Stimulated activated naive B cell treated with anti-CD40 and anti-IgM and Interleukin-4, amounts not matched to agents 10 μg/mL and 1 μg/mL and 100 μg/mL, for 72 hours (primary cell): ENCODE results near the gene SORCS2.

Experiments
- ATAC-seq, 2 donors: fragments of 150-1000 bp; cut with Tn5 transposase; replicated peaks; 2 replicates each; pipeline ENCODE4 v1.10.0; 2021; ENCODE audit warnings: moderate library complexity in 1 of 2
- DNase-seq: peaks from one replicate; pipeline ENCODE4 v3.0.0; 2021
- H3K27ac Mint-ChIP-seq: one replicate; pipeline ENCODE4 v1.8.0; 2022; ENCODE audit warnings: mild to moderate bottlenecking, mixed read lengths
- H3K27me3 Mint-ChIP-seq, 2 donors: one replicate each; pipeline ENCODE4 v1.8.0; 2022; ENCODE audit warnings: mixed read lengths in 2 of 2
- H3K36me3 Mint-ChIP-seq, 2 donors: one replicate each; pipeline ENCODE4 v1.8.0; 2022; ENCODE audit warnings: mixed read lengths in 2 of 2, mild to moderate bottlenecking in 1 of 2
- H3K4me1 Mint-ChIP-seq, 2 donors: one replicate each; pipeline ENCODE4 v1.8.0; 2022; ENCODE audit warnings: mixed read lengths in 2 of 2, mild to moderate bottlenecking in 1 of 2
- H3K4me3 Mint-ChIP-seq, 2 donors: one replicate each; pipeline ENCODE4 v1.8.0; 2022; ENCODE audit warnings: mild to moderate bottlenecking in 2 of 2, mixed read lengths in 2 of 2, moderate library complexity in 1 of 2
- H3K9me3 Mint-ChIP-seq, 2 donors: one replicate each; pipeline ENCODE4 v1.8.0; 2022; ENCODE audit warnings: mixed read lengths in 2 of 2, mild to moderate bottlenecking in 1 of 2

The SORCS2 gene

DNA sequence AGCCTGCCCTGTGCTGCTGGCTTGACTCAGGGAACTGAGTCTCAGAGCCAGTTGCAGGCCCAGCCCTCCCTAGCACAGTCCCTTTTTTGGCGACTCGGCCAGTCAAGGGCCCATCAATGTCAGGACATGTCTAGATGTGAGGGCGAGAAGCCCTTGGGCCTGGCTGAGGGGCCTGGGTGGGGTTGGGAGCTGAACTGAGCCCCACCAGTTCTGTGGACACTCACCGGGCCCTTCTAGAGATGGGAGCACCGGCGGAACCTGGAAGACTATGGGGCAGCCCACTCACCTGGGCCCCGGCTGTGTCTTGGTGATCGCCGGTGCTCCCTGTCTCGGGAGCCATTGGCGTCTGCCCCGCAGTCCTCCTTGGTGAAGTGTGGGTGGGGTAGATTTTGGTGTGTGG, 501.4 kb downstream of the SORCS2 start:
- DNase-seq, result no peak
- ATAC-seq, result no peak
- Mint-ChIP-seq H3K27me3 (peaks cover 3 to 9% of the 10 kb centered on the region in 2 donors), H3K9me3 (peaks cover 0 to 2% of the 10 kb centered on the region in 2 donors), H3K27ac (no peak overlapping the region), H3K4me3 (no peak overlapping the region), H3K36me3 (no peaks in the 10 kb centered on the region), H3K4me1 (no peaks in the 10 kb centered on the region)

DNA sequence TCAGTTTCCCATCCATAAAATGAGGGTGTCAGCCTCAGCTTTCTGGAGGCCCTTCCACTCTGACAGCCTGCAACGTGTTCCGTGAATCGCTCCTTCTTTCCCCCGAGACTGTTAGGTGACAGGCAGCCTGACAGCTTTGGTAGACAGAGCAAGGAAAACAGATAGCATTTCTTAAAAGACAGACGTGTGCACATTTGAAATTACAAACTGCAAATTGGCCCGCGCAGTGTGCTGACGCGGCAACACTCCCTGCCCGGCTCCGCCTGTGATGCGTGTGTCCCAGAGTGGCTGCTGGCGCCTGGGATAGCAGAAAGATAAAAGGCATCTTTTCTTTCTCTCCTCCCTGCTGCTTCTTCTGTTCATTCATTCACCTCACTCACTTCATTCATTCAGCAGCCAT, 502.0 kb downstream of the SORCS2 start:
- no peak for ATAC-seq
- Mint-ChIP-seq H3K4me1 (no peaks in the 10 kb centered on the region), H3K4me3 (no peak overlapping the region), H3K36me3 (no peaks in the 10 kb centered on the region), H3K27ac (no peak overlapping the region), H3K27me3 (peaks cover 6 to 12% of the 10 kb centered on the region in 2 donors), H3K9me3 (peaks cover 0 to 2% of the 10 kb centered on the region in 2 donors)
- no peak for DNase-seq

DNA sequence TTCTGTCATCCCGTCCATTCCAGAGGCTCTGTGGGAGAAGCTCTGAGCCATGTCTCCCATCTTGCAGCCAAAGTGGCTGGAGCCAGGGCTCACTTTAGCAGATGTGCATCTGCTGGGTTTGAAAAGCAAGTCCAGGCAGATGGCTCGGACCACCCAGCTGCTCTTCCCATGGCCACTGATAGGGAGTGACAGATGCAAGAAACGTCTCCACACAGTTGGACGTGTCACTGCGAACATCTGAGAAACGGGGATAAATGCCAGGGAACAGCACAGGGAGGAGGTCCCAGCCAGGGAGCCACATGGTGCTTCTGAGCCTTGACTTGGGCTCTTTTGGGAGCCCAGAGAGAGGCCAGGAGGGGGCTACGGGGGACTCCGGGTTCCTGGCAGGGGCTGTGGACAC, 505.0 kb downstream of the SORCS2 start:
- Mint-ChIP-seq H3K27ac (no peak overlapping the region), H3K4me1 (no peaks in the 10 kb centered on the region), H3K36me3 (no peaks in the 10 kb centered on the region), H3K9me3 (peaks cover 0 to 2% of the 10 kb centered on the region in 2 donors), H3K4me3 (no peak overlapping the region), H3K27me3 (peaks cover 12 to 24% of the 10 kb centered on the region in 2 donors)
- no peak for ATAC-seq
- no peak for DNase-seq

DNA sequence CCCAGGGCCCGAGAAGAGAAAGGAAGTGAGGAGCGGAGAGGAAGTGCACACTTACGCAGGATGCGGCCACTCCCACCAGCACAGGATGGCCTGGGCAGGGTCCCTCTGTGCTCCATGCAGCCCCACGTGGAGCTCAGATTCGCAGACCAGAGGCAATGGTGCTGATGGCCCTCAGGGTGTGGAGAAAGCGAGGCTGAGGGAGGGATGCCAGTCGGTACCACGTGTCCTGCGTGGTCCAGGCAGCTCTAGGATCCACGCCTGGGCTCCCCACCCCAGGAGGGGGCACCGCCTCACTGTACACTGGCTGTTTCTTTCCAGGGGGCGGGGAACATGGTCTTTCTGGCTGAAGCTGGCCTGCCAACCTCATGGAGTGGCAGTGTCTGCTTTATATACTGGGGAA, 505.5 kb downstream of the SORCS2 start:
- DNase-seq, result no peak
- Mint-ChIP-seq H3K4me1 (no peaks in the 10 kb centered on the region), H3K36me3 (no peaks in the 10 kb centered on the region), H3K27ac (no peak overlapping the region), H3K4me3 (no peak overlapping the region), H3K9me3 (peaks cover 0 to 2% of the 10 kb centered on the region in 2 donors), H3K27me3 (peaks cover 12 to 24% of the 10 kb centered on the region in 2 donors)
- no peak for ATAC-seq

DNA sequence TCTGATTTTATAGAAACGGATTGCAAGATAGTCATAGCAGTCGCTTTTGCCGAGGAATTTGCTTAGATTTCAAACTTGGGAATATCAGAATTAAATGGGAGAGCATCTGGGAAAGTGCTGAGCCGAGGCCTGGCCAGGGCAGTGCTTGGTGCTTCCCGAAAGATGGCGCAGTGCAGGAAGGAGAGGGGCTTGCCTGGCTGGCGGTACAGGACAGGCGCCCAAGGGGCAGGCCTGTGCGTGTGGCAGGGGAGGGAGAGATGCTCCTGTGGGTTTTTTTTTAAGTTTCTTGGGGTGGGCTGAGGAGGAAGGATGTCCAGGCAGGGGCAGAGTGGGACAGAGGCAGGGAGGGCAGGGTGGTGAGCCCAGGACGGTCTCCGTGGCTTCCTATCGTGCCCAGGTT, 506.2 kb downstream of the SORCS2 start:
- Mint-ChIP-seq H3K27ac (no peak overlapping the region), H3K4me1 (no peaks in the 10 kb centered on the region), H3K4me3 (no peak overlapping the region), H3K9me3 (peaks cover 0 to 2% of the 10 kb centered on the region in 2 donors), H3K36me3 (no peaks in the 10 kb centered on the region), H3K27me3 (peaks cover 12 to 24% of the 10 kb centered on the region in 2 donors)
- ATAC-seq (no peak), DNase-seq (no peak)

DNA sequence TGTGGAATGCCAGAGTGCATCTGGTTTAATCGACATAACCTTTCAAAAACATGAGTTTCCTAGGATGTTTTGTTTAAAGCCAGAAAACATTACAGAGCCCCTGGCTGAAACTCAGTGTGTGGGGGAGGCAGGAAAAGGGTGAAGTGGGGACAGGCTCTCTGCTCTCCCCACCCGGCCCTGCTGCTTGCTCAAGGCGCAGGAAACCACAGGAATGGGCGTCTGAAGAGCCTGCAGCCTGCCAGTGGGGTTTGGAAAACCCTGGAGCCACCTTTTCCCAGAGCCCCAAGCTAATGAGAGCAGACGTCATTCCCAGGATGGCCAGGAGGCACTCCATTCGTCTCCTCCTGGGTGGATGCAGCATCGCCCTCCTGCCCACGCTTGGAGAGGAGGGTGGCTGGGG, 506.7 kb downstream of the SORCS2 start:
- Mint-ChIP-seq H3K27me3 (peaks cover 12 to 24% of the 10 kb centered on the region in 2 donors), H3K27ac (no peak overlapping the region), H3K36me3 (no peaks in the 10 kb centered on the region), H3K4me3 (no peak overlapping the region), H3K9me3 (peaks cover 0 to 2% of the 10 kb centered on the region in 2 donors), H3K4me1 (no peaks in the 10 kb centered on the region)
- no peak for ATAC-seq
- DNase-seq, result no peak

DNA sequence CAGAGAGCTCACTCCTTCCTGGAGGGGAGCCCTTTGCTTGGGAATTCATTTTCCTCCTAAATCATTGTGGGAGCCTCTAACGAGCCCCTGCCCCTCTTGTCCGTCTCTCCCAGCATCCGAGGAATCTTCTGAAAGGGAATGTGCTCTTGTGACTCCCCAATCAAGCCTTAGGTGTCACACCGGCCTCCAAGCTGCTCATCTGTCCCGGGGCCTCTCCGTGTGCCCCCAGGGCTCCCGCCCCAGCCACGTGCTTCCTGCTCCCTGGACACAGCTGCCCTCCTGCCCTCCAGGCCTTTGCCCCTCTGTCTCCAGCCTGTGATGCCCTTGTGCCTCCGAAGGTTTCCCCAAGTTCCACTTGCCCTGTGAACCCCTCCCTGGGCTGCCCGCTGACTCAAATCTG, 507.5 kb downstream of the SORCS2 start:
- Mint-ChIP-seq H3K4me3 (no peak overlapping the region), H3K36me3 (no peaks in the 10 kb centered on the region), H3K9me3 (peaks cover 0 to 2% of the 10 kb centered on the region in 2 donors), H3K27ac (no peak overlapping the region), H3K27me3 (peaks cover 12 to 24% of the 10 kb centered on the region in 2 donors), H3K4me1 (no peaks in the 10 kb centered on the region)
- DNase-seq, result no peak
- no peak for ATAC-seq

DNA sequence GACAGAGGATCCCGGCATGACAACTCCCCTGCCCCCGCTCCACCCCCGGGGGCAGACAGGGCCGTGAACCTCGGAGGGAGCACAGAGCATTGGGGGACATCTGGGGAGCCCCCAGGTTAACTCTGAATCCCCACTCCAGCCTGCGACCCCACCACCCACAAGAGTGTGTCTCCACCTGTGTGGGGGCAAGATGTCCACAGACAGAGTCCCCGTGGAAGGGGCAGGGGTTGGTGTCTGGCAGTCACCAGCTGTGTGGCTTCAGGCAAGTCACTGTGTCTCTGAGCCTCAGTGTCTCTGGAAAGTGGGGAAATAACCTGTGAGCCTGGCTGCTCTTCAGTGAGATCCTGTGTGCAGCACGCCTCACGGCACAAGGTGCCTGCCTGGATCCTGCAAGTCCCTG, 508.3 kb downstream of the SORCS2 start:
- Mint-ChIP-seq H3K4me3 (no peak overlapping the region), H3K36me3 (no peaks in the 10 kb centered on the region), H3K4me1 (no peaks in the 10 kb centered on the region), H3K27ac (no peak overlapping the region), H3K27me3 (peaks cover 12 to 24% of the 10 kb centered on the region in 2 donors), H3K9me3 (no peaks in the 10 kb centered on the region)
- no peak for ATAC-seq
- no peak for DNase-seq

DNA sequence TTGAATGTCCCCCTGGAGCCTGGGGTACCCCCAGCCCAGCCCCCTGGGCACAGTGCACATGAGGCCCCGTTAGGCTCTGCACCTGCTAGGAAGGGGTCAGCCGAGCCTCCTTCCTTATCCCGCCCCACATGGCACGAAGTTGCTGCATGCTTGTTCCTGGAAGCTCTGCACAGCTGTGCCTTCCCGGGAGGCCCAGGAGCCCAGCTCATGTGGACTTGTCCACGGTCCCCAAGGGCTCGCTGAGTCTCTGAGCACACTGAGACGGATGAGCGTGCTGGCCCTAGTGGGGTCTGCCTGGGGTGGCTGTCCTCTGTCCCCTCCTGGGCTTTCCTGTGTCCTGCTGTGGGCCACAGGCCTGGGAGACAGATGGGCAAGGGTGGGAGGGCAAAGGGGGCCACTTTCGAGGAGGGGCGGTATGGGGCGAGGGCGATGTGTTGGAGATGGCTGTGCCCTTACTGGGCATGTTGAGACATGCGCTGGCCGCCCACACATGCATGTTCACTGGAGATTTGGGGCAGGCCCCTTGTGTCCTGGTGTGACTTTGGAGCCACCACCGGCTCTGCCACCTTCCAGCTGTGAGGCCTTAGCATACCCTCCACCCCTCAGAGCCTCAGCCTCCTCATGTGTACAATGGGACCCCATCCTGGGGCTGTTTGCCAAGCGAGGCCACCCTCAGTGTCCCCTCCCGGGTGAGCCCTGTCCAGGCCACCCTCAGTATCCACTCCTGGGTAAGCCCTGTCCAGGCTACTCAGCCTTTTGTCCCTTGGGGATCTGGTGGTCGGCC, 509.7 kb downstream of the SORCS2 start:
- DNase-seq, result no peak
- no peak for ATAC-seq
- Mint-ChIP-seq H3K4me3 (no peak overlapping the region), H3K27ac (no peak overlapping the region), H3K9me3 (no peaks in the 10 kb centered on the region), H3K36me3 (no peaks in the 10 kb centered on the region), H3K27me3 (peaks cover 12 to 24% of the 10 kb centered on the region in 2 donors), H3K4me1 (no peaks in the 10 kb centered on the region)

DNA sequence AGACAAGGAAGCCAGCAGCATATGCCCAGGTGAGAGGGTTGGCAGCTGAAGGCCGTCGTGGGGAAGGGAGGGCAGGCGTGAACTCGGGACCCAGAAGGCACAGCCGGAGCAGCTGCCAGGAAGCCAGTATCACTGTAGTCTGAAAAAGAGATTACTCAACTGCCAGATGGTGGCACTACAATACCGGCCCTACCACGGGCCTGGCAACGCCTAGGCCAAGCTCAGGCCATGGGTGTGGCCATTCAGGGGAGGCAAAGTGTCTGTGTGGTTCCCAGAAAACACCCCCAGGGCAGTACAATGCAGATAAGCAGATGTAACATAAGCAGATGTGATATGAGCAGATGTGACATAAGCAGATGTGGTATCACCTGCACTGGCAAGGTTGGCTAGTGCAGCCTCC, 511.4 kb downstream of the SORCS2 start:
- no peaks in the 10 kb centered on the region for H3K9me3 Mint-ChIP-seq
- H3K27me3 Mint-ChIP-seq, result peaks cover 9 to 15% of the 10 kb centered on the region in 2 donors
- DNase-seq, result no peak
- no peak overlapping the region for H3K4me3 Mint-ChIP-seq
- no peaks in the 10 kb centered on the region for H3K4me1 Mint-ChIP-seq
- no peaks in the 10 kb centered on the region for H3K36me3 Mint-ChIP-seq
- no peak overlapping the region for H3K27ac Mint-ChIP-seq
- ATAC-seq, result no peak

DNA sequence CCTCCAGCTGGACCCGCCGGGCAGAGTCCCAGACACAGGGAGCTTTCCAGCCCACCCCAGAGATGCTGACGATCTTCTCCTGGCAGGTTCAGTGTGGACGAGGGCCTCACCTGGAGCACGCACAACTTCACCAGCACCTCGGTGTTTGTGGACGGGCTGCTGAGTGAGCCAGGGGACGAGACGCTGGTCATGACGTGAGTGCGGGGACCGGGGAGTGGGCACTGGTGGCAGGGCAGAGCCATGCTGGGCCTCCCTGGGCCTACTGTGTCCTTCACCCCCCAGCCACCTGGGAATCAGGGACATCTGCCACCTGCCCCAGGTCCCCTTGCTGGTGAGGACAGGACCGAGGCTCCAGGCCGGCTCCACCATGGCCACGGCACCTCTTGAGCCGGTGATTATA, 511.8 kb downstream of the SORCS2 start:
- Mint-ChIP-seq H3K9me3 (no peaks in the 10 kb centered on the region), H3K27me3 (peaks cover 7 to 12% of the 10 kb centered on the region in 2 donors), H3K4me1 (no peaks in the 10 kb centered on the region), H3K4me3 (no peak overlapping the region), H3K36me3 (no peaks in the 10 kb centered on the region), H3K27ac (no peak overlapping the region)
- DNase-seq (no peak), ATAC-seq (no peak)

DNA sequence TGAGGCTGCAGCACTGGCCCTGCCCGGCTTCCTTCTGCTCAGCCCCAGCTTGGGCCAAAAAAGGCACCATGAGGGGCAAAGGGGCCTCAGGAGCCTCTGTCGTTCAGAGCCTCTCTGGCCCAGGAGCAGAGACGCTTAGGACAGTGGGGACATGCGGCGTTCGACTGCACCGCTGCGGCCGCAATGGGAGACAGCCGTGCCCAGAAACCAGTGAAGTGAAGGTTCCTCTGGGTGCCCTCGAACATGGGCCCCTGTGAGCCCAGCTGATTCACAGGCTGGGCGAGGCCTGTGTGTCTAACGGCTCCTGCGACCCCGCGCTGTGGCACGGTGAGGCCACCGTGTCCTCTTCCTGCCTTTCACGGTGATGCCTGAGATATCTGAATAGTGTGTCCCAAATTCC, 512.3 kb downstream of the SORCS2 start:
- Mint-ChIP-seq H3K4me1 (no peaks in the 10 kb centered on the region), H3K36me3 (no peaks in the 10 kb centered on the region), H3K4me3 (no peak overlapping the region), H3K9me3 (no peaks in the 10 kb centered on the region), H3K27me3 (peaks cover 5 to 10% of the 10 kb centered on the region in 2 donors), H3K27ac (no peak overlapping the region)
- DNase-seq (no peak), ATAC-seq (no peak)

DNA sequence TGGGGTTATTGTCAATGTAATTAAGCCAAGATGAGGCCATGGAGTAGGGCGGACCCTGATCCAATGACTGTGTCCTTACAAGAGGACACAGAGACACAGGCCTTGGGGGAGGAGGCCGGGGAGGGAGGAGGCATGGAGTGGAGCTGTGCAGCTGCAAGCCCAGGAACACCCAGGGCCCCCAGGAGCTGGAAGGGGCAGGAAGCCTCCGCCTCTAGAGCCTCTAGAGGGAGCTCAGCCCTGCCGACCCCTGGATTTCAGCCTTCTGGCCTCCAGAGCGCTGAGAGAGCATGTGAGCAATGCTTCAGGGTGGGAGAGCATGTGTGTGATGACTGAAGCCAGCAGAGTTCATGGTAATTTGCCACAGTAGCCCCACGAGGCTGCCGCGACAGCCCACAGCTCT, 512.7 kb downstream of the SORCS2 start:
- no peaks in the 10 kb centered on the region for H3K4me1 Mint-ChIP-seq
- peaks cover 1 to 6% of the 10 kb centered on the region in 2 donors for H3K27me3 Mint-ChIP-seq
- DNase-seq (no peak), ATAC-seq (no peak)
- H3K27ac Mint-ChIP-seq, result no peak overlapping the region
- H3K36me3 Mint-ChIP-seq, result no peaks in the 10 kb centered on the region
- H3K4me3 Mint-ChIP-seq, result no peak overlapping the region
- H3K9me3 Mint-ChIP-seq, result no peaks in the 10 kb centered on the region

DNA sequence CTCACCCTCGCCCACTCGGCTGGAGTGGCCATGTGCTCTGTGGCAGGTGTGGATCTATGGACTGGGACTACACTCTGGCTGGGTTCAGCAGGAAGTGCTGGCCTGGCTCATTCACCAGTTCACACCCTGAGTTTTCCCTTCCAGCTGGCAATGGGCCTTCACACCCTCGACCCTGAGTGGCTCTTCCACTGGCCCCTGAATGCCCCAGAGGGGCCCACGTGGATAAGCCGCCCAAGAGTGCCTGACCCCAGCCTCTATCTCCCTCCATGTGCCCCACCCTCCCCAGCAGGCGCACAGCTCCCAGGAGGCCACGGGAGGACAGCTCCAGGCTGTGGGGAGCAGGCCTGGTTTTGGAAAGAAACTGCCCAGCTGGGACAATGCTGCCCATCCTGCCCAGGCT, 513.3 kb downstream of the SORCS2 start:
- Mint-ChIP-seq H3K4me1 (no peaks in the 10 kb centered on the region), H3K27ac (no peak overlapping the region), H3K27me3 (peaks cover 0 to 6% of the 10 kb centered on the region in 2 donors), H3K9me3 (no peaks in the 10 kb centered on the region), H3K36me3 (no peaks in the 10 kb centered on the region), H3K4me3 (no peak overlapping the region)
- no peak for ATAC-seq
- DNase-seq, result no peak

DNA sequence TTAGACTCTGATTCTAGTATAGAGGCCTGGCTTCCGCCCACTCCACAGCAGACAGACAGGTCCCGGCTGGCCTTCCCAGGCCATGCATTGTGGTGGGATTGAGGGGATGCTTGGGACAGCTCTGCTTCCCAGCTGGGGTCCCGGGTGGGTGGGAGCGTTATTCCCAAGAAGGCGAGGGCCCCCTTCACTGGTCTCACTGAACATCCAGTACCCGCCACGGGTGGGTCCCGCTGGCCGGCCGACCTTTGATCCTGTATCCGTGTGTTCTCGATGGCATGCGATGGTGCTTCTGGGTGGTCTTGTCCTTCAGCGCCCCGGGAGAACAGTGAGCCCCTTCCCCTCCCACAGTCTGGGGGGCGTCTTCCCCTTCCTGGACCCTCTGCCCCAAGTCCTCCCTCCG, 515.9 kb downstream of the SORCS2 start:
- Mint-ChIP-seq H3K4me1 (no peaks in the 10 kb centered on the region), H3K27me3 (no peaks in the 10 kb centered on the region), H3K4me3 (no peak overlapping the region), H3K9me3 (no peaks in the 10 kb centered on the region), H3K27ac (no peak overlapping the region), H3K36me3 (no peaks in the 10 kb centered on the region)
- ATAC-seq (no peak), DNase-seq (no peak)
